ENCODE data around the gene KLHL12. TPM values are rescaled to one million over a fixed set of nuclear protein-coding genes. Genes with fewer than 3 reads are reported as not detected.

The KLHL12 gene
- total RNA-seq, 2 experiments from 2014 or later = 33.9 to 46.2 TPM

DNA sequence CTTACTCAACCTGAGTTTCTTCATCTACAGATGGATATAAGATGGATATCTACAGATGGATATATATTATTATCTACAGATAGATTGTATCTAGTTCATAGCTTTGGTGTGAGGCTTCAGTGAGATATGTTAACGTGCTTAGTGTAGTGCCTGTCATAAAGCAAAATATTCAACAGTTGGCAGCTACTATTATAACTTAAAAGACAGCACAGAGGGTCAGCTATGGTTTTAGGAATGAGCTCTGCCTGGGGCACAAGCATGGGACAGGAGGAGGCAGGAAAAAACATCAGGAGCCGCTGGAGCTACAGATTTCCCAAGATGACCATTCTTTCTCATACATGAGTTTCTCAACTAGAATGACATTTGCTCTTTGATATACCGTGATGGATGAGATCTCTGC is 41.3 kb upstream of the KLHL12 start:
- no TSS peak for BruUV-seq (replicated peaks)
- TF ChIP-seq, protein P1, sequence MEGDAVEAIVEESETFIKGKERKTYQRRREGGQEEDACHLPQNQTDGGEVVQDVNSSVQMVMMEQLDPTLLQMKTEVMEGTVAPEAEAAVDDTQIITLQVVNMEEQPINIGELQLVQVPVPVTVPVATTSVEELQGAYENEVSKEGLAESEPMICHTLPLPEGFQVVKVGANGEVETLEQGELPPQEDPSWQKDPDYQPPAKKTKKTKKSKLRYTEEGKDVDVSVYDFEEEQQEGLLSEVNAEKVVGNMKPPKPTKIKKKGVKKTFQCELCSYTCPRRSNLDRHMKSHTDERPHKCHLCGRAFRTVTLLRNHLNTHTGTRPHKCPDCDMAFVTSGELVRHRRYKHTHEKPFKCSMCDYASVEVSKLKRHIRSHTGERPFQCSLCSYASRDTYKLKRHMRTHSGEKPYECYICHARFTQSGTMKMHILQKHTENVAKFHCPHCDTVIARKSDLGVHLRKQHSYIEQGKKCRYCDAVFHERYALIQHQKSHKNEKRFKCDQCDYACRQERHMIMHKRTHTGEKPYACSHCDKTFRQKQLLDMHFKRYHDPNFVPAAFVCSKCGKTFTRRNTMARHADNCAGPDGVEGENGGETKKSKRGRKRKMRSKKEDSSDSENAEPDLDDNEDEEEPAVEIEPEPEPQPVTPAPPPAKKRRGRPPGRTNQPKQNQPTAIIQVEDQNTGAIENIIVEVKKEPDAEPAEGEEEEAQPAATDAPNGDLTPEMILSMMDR (conservative IDR thresholded peaks at IDR 0.05; ENCODE audit: low read length) = no peak
- TF ChIP-seq EZH2phosphoT487 (IDR thresholded peaks at IDR 0.05; ENCODE audit: borderline replicate concordance, low read depth, low read length) = no peak
- H3K4me1 ChIP-seq (ENCODE audit: insufficient read depth, low read length, poor library complexity, severe bottlenecking) = peaks cover 29% of the 10 kb centered on the region
- no peaks in the 10 kb centered on the region for H3K9me3 ChIP-seq (ENCODE audit: low read length)
- no peak for DNase-seq (ENCODE audit: low spot score)
- H3K4me2 ChIP-seq (ENCODE audit: low read length) = peak overlapping the region; percentile 69
- ChIA-PET CTCF (ENCODE audit: unreplicated experiment) (interaction anchor here (0.6 to 1.5 kb wide), 2 partner anchors 19 to 78 kb away, joined by 3 read pairs; no protein-coding TSS in a partner anchor), POLR2A (interaction anchor here (0.6 to 1.2 kb wide), 6 partner anchors 9 to 80 kb away, joined by 3 to 8 read pairs (median 6); partner anchors contain the start of genes KLHL12 and TMEM183A)
- peak overlapping the region; percentile 100 for H3K4me3 ChIP-seq (ENCODE audit: low read depth, low read length, poor library complexity, severe bottlenecking)
- H4K20me1 ChIP-seq (ENCODE audit: insufficient read depth, low read length) = no peaks in the 10 kb centered on the region
- intact Hi-C loops (cut with micrococcal nuclease; ENCODE audit: unreplicated experiment) = no loop called here
- no peaks in the 10 kb centered on the region for H3K79me2 ChIP-seq (ENCODE audit: insufficient read depth, low read depth, low read length)
- peak overlapping the region; percentile 75 for H2AFZ ChIP-seq (ENCODE audit: low read length)
- peaks cover 5% of the 10 kb centered on the region; the same call in 1 of the 2 replicates for H3K36me3 ChIP-seq (ENCODE audit: insufficient read depth, low read length)
- no peaks in the 10 kb centered on the region for H3K9me2 ChIP-seq (ENCODE audit: insufficient read depth, low read length)
- peak overlapping the region; percentile 25 for H3K27ac ChIP-seq (ENCODE audit: low read depth, low read length, poor library complexity, severe bottlenecking)

DNA sequence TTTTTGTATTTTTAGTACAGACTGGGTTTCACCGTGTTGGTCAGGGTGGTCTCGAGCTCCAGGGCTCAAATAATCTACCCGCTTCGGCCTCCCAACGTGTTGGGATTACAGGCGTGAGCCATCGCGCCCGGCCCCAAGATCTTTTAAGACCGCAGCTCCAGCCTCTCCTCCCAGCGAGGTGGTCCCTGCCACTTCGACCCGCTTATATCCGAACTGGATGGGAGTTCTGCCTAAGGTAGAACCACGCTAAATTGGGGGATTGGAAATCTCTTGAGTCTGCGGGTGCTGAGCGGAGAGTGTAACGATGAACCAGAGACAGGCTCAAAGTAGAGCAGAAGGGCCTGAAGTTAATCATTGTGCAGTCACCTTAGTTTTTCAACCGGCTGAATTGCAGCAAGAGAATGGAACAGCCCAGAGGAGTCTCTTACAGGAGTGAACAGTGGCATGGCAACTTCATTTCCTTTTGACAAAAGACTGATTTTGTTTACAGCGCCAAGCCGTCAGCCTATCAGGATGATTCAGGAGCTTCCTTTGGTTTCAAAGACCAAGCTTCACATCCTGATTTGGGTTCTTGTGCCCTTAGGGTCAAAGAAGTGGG is 40.7 kb upstream of the KLHL12 start:
- H3K9me2 ChIP-seq (ENCODE audit: insufficient read depth, low read length) = no peaks in the 10 kb centered on the region
- intact Hi-C loops (cut with micrococcal nuclease; ENCODE audit: unreplicated experiment) = no loop called here
- H3K4me2 ChIP-seq (ENCODE audit: low read length) = peak overlapping the region; percentile 69
- CTCF ChIA-PET (ENCODE audit: unreplicated experiment) = interaction anchor here (0.6 to 1.5 kb wide), 2 partner anchors 20 to 78 kb away, joined by 3 read pairs; no protein-coding TSS in a partner anchor
- no peaks in the 10 kb centered on the region for H3K79me2 ChIP-seq (ENCODE audit: insufficient read depth, low read depth, low read length)
- H3K4me3 ChIP-seq (ENCODE audit: low read depth, low read length, poor library complexity, severe bottlenecking) = peak overlapping the region; percentile 100
- H3K4me1 ChIP-seq (ENCODE audit: insufficient read depth, low read length, poor library complexity, severe bottlenecking) = peaks cover 29% of the 10 kb centered on the region
- H3K27ac ChIP-seq (ENCODE audit: low read depth, low read length, poor library complexity, severe bottlenecking) = peak overlapping the region; percentile 25
- no peak for TF ChIP-seq EZH2phosphoT487 (IDR thresholded peaks at IDR 0.05; ENCODE audit: borderline replicate concordance, low read depth, low read length)
- TF ChIP-seq, protein P1 (conservative IDR thresholded peaks at IDR 0.05; ENCODE audit: low read length) = no peak
- BruUV-seq (replicated peaks) = no TSS peak
- no peaks in the 10 kb centered on the region for H4K20me1 ChIP-seq (ENCODE audit: insufficient read depth, low read length)
- peak overlapping the region; percentile 75 for H2AFZ ChIP-seq (ENCODE audit: low read length)
- DNase-seq (ENCODE audit: low spot score) = peak; percentile 47
- peaks cover 5% of the 10 kb centered on the region; the same call in 1 of the 2 replicates for H3K36me3 ChIP-seq (ENCODE audit: insufficient read depth, low read length)
- H3K9me3 ChIP-seq (ENCODE audit: low read length) = no peaks in the 10 kb centered on the region
- POLR2A ChIA-PET = interaction anchor here (0.6 to 1.2 kb wide), 7 partner anchors 10 to 79 kb away, joined by 3 to 8 read pairs (median 4); partner anchors contain the start of genes KLHL12 and TMEM183A
